Mononuclear cell (primary cell): ENCODE measurements around the gene PFKFB3. TPM values are rescaled to one million over a fixed set of nuclear protein-coding genes. Genes with fewer than 3 reads are reported as not detected.
"Not testable (repeated sequence)": the region's sequence is repeated elsewhere in the genome, so short reads cannot be mapped to it uniquely, and the experiment has no call there.

Source experiments
- H3K27me3 ChIP-seq: 2 replicates; pipeline ENCODE4 v1.6.0; 2011; ENCODE audit warnings: low read length, control low read depth; ENCODE audit not compliant: insufficient read depth
- H3K4me1 ChIP-seq: 2 replicates; pipeline ENCODE4 v1.5.1; 2011; ENCODE audit warnings: mild to moderate bottlenecking, low read length, control low read depth; ENCODE audit not compliant: insufficient read depth
- H3K4me3 ChIP-seq: 2 replicates; pipeline ENCODE4 v1.5.1; 2011; ENCODE audit warnings: mild to moderate bottlenecking, low read length, moderate library complexity
- H3K9me3 ChIP-seq: 2 replicates; pipeline ENCODE4 v1.5.1; 2011; ENCODE audit warnings: low read depth, mild to moderate bottlenecking, control low read depth, low read length
- total RNA-seq: library from RNA; depleted of rRNA; stranded (reverse); fragments of >200 nt; gene quantifications from one replicate; pipeline ENCODE4 v1.2.3, GENCODE V29; 2012

The PFKFB3 gene
- total RNA-seq, 1 donor = 208 TPM

DNA sequence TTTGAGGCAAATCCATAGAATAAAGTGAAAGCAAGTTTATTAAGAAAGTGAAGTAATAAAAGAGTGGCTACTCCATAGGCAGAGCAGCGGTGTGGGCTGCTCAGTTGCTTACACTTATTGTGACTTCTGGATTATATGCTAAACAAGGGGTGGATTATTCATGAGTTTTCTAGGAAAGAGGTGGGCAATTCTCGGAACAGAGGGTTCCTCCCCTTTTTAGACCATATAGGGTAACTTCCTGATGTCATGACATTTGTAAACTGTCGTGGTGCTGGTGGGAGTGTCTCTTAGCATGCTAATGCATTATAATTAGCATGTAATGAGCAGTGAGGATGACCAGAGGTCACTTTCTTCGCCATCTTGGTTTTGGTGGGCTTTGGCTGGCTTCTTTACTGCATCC is 93.7 kb downstream of the PFKFB3 start:
- H3K27me3 ChIP-seq, H3K9me3 ChIP-seq, H3K4me3 ChIP-seq: not testable (repeated sequence)
- peaks cover 47% of the 10 kb centered on the region for H3K4me1 ChIP-seq

DNA sequence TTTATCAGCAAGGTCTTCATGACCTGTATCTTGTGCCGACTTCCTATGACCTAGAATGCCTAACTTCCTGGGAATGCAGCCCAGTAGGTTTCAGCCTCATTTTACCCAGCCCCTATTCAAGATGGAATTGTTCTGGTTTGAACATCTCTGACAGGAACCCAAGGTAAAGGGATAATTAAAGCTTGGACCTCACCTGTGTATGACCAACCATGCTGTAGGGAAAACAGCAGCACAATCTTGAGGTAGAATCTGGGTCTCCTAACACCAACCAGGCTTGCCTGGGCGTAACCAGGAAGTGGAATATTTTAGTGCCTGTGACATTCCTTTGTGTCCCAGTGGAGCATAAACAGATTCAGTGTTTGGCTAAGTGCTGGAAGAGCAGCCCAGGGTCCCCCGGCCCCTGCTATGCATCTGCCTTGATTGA is 94.1 kb downstream of the PFKFB3 start:
- Histone ChIP-seq H3K27me3 (no peaks in the 10 kb centered on the region), H3K9me3 (no peaks in the 10 kb centered on the region), H3K4me3 (no peak overlapping the region), H3K4me1 (peaks cover 46% of the 10 kb centered on the region)

DNA sequence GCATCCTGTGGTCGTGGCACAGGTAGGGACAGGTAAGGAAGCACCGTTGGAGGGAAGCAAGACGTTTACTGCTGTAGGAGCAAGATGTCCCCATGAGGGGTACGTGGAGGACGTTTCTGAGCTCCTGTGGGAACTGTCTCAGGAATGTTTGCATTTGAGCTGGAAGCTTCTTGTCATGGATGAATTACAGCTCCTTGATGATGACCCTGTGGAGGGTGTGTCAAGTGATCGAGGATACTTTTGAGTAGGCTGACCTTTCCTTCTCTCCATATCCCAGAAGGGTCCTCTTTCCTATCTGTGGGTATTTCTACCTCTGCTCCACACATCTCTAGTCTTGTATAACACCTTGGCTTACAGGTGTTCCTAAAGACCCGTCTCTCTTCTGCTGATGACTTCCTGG is 94.8 kb downstream of the PFKFB3 start:
- Histone ChIP-seq H3K4me3 (no peak overlapping the region), H3K9me3 (no peaks in the 10 kb centered on the region), H3K27me3 (no peaks in the 10 kb centered on the region), H3K4me1 (peaks cover 43% of the 10 kb centered on the region)

DNA sequence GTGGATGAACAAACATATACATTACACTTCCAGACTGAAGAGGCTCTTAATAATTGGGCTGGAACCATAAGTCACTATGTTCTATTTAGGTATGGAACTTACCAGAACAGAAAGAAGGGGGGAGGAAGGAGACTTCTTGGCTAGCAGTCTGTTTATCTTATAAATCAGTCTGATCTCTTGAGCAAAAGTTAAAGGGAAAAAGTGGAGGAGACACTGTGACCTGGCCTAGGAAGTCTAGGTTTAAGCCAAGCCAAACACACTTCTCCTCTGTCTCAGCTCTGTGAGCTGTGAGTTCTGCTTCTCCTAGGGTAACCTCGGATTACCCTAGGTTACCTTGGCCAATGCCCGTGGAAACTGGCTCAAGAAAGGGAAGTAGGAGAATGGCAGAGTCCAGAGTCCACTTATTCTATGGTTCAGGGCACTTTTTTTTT is 95.2 kb downstream of the PFKFB3 start:
- Histone ChIP-seq H3K4me1 (peaks cover 43% of the 10 kb centered on the region), H3K27me3 (no peaks in the 10 kb centered on the region), H3K9me3 (no peaks in the 10 kb centered on the region), H3K4me3 (no peak overlapping the region)

DNA sequence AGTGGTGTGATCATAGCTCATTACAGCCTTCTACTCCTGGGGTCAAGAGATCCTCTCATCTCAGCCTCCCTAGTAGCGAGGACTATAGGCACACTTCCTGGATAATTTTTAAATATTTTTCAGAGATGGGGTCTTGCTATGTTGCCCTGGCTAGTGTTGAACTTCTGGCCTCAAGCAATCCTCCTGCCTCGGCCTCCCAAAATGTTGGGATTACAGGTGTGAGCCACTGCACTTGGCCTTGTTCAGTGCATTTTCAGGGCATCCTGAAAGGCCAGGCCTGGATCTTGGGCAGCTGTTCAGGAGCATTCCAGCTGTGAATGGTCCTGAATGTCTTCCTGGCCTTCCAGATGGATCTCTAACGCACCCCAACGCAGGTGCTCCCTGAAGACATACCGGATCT is 95.7 kb downstream of the PFKFB3 start:
- Histone ChIP-seq H3K4me1 (peaks cover 41% of the 10 kb centered on the region), H3K27me3 (no peaks in the 10 kb centered on the region), H3K4me3 (no peak overlapping the region), H3K9me3 (no peaks in the 10 kb centered on the region)

DNA sequence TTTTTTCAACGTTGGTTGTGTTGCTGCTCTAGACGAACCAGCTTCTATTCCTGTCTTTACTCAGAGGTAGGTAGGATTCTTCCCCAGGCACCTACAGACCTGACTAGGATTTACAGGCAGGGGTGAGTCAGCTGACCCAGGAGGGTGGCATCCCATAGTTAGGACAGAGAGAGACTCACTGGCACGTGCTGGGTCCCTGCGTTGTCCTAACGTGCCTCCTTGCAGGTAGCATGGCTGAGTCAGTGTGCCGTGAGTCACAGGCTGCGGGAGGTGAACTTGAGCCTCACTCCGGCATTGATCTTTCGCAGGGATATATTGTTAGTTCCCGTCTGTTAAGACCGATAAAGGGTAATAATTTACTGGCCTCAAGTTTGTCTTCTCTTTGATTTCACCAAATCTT is 96.5 kb downstream of the PFKFB3 start:
- Histone ChIP-seq H3K4me3 (no peak overlapping the region), H3K4me1 (peaks cover 48% of the 10 kb centered on the region), H3K27me3 (no peaks in the 10 kb centered on the region), H3K9me3 (no peaks in the 10 kb centered on the region)

DNA sequence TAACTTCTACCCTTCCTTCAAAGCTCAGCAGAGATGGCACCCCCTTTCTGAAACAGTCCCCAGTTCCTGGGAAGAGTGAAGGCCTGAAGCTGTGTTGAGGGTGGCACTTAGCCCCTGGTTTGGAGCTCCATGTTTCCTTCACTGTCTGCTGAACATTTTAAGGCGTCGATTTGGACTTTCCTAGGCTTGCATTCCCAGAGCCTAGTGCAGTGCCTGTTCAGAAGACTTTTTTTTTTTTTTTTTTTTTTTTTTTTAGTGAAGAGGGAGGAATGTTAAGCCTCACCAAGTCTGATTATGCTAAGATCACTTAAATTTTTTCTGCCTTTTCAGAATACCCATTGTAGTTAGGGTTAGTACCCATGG is 97.0 kb downstream of the PFKFB3 start:
- H3K27me3 ChIP-seq = no peaks in the 10 kb centered on the region
- H3K4me1 ChIP-seq = peaks cover 48% of the 10 kb centered on the region
- H3K4me3 ChIP-seq = no peak overlapping the region
- no peaks in the 10 kb centered on the region for H3K9me3 ChIP-seq

DNA sequence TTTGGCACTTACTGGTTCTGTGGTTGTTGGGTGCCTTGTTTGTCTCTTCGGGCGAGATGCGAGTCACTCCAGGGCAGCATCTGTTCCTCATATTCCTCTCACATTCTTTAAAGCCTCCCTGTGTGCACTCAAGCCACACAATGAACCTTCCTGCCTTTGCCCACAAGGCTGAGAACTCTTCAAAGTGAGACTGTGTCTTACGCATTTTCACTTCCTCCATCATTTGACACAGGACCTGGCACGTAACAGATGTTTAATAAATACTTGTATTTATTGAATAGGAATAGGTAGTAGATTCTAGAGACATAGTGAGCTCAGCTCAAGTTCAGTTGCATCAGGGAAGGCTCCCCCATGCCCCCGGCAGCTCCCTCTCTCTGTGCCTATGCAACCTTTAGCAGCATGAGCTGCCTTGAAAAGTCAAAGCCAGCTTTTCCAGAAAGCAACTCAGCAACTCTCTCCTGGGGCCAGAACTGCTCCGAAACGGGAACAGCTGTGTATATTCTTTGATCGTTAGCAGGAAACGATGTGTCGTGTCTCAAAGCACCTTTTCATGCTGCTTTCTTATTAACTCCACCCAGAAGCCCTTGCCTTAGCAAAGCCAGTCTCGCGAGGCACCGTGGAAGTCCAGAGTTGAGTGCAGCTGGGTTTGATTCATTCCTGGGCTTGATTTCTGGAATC is 97.5 kb downstream of the PFKFB3 start:
- Histone ChIP-seq H3K4me1 (peaks cover 48% of the 10 kb centered on the region), H3K27me3 (no peaks in the 10 kb centered on the region), H3K9me3 (no peaks in the 10 kb centered on the region), H3K4me3 (no peak overlapping the region)

DNA sequence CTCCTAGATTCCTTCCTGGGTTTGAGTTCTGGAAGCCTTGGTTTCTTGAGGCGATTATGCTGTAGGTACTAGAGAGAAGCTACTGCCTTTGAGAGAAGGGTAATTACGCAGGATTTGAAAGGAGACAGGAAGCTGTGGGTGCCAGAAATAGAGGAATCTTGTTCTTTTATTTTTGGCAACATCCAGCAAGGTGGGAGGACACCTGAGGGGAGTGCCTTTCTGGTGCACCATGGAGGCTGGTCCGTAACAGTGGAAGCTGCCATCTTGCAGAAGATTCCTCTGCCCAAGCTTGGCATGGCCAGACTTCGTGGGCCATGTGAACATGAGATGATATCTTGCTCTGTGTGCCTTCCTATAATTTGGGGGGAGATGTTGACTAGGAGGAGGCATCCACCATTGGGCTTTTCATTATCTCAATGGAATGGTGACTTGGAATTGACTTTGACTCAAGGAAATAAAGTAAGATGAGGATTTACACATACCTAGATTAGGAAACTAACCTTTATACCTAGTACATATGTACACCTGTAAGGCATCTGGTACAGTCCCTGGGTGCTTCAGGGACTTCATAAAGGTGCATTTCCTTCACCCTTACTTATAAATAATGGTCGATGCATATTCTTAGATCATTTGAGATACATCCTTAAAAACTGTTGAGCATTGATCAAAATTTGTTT is 98.2 kb downstream of the PFKFB3 start:
- peaks cover 55% of the 10 kb centered on the region for H3K4me1 ChIP-seq
- H3K27me3 ChIP-seq = no peaks in the 10 kb centered on the region
- H3K9me3 ChIP-seq = no peaks in the 10 kb centered on the region
- H3K4me3 ChIP-seq = no peak overlapping the region

DNA sequence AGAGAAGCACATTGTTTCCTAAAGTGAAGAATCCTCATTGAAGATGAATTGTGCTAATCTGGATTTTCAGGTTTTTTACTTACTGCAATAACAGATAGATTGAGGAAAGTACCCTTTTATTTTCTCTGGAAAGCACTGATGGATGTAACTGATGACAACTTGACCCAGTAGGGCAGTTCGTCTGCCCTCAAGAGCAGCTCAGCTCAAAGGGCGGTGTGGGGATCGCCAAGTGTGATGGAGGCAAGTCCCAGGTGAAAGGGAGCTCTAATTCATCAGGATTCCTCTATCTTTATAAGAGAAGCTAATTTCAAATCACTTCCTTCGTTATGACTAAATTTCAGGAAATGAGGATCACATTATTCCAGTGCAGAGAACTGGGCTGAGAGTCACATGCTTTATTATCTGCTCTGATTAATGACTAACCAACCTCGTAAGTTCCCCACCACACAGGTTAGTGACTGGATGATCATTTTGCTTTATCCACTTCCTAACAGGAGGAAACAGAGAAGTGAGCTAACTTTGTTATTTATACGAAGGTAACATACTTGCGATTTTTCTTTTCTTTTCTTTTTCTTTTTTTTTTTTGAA is 98.8 kb downstream of the PFKFB3 start:
- Histone ChIP-seq H3K9me3 (no peaks in the 10 kb centered on the region), H3K27me3 (no peaks in the 10 kb centered on the region), H3K4me1 (peaks cover 57% of the 10 kb centered on the region), H3K4me3 (no peak overlapping the region)

Other genes with a start within 250 kb of the PFKFB3 start
- gene IL15RA, start 225.4 kb upstream of the PFKFB3 start, total RNA-seq = 5.1 TPM
- 3.7 TPM for gene IL2RA, start 140.6 kb upstream of the PFKFB3 start, total RNA-seq
- gene RBM17, start 113.9 kb upstream of the PFKFB3 start, total RNA-seq = 80.0 TPM